Measurements from ENCODE around the gene MMEL1. TPM values are rescaled to one million over a fixed set of nuclear protein-coding genes. Genes with fewer than 3 reads are reported as not detected.

MMEL1 gene
- total and polyA plus RNA-seq, 7 donors, result 0.66 to 37.2 (median 4.2) TPM; not detected in 1

- Histone ChIP-seq H3K27ac (peak overlapping the region in 1 of 4 donors; percentile 100), H3K4me1 (peaks cover 0 to 40% (median 33%) of the 10 kb centered on the region in 4 donors), H3K9me3 (no peaks in the 10 kb centered on the region), H3K36me3 (peaks cover 0 to 7% (median 0%) of the 10 kb centered on the region in 4 donors), H3K27me3 (peaks cover 0 to 3% (median 2%) of the 10 kb centered on the region in 3 donors), H3K4me3 (peak overlapping the region in 3 of 4 donors; percentile 91 to 96 (median 95))
- WGBS, 2 donors, result 47 to 80% methylated on average over 19 of the region's 19 CpGs
- TF ChIP-seq POLR2A (IDR thresholded peaks at IDR 0.05) (no peak), EP300 (IDR thresholded peaks at IDR 0.05) (no peak), POLR2AphosphoS5 (IDR thresholded peaks at IDR 0.05) (no peak), CTCF (IDR thresholded peaks at IDR 0.05) (no peak)
- no peak for DNase-seq
- intact Hi-C loops (cut with DNase I), result loop anchor here (1.0 to 5.0 kb wide), 3 partner anchors 41 to 391 kb away; partner anchors contain the start of gene PANK4
Observed at GRCh38 chr1:2587860-2588571, 44.8 kb downstream of the MMEL1 start.

GRCh38 chr1:2587071-2587859 lies 45.6 kb downstream of the MMEL1 start:
- H3K27me3 ChIP-seq, result no peaks in the 10 kb centered on the region
- peak overlapping the region; percentile 91 to 96 (median 94) for H3K4me3 ChIP-seq
- no peaks in the 10 kb centered on the region for H3K9me3 ChIP-seq
- intact Hi-C loops (cut with DNase I), result loop anchor here (1.0 to 5.0 kb wide), 3 partner anchors 40 to 390 kb away; partner anchors contain the start of gene PANK4
- H3K27ac ChIP-seq, result peak overlapping the region; percentile 99 to 100 (median 100)
- TF ChIP-seq CTCF (IDR thresholded peaks at IDR 0.05) (no peak), EP300 (IDR thresholded peaks at IDR 0.05) (no peak), POLR2AphosphoS5 (IDR thresholded peaks at IDR 0.05) (no peak), POLR2A (IDR thresholded peaks at IDR 0.05) (no peak)
- DNase-seq, result no peak
- peaks cover 0 to 7% (median 0%) of the 10 kb centered on the region in 4 donors for H3K36me3 ChIP-seq
- 3 to 8% methylated on average over 52 of the region's 52 CpGs for WGBS, 2 donors
- peaks cover 0 to 40% (median 33%) of the 10 kb centered on the region in 4 donors for H3K4me1 ChIP-seq

GRCh38 chr1:2586154-2587070 lies 46.4 kb downstream of the MMEL1 start, which contains the start of gene PRXL2B:
PRXL2B (plus strand) TSS chr1:2586777; CDS start chr1:2586886, 109 bp downstream.
- peaks cover 0 to 40% (median 33%) of the 10 kb centered on the region in 4 donors for H3K4me1 ChIP-seq
- no peaks in the 10 kb centered on the region for H3K27me3 ChIP-seq
- H3K9me3 ChIP-seq, result no peaks in the 10 kb centered on the region
- intact Hi-C loops (cut with DNase I), result loop anchor here (1.0 to 5.0 kb wide), 4 partner anchors 39 to 389 kb away; partner anchors contain the start of gene PANK4
- peaks cover 0 to 7% (median 0%) of the 10 kb centered on the region in 4 donors for H3K36me3 ChIP-seq
- 1% methylated on average over 107 of the region's 107 CpGs for WGBS, 2 donors
- peak within 1 kb of the TSS; percentile 99 to 100 (median 100) for H3K27ac ChIP-seq
- no peak for TF ChIP-seq EP300 (IDR thresholded peaks at IDR 0.05)
- TF ChIP-seq POLR2A (IDR thresholded peaks at IDR 0.05), result peak in 1 of 2 donors; percentile 50
- TF ChIP-seq POLR2AphosphoS5 (IDR thresholded peaks at IDR 0.05), result peak; percentile 86 to 95 (median 92)
- no peak for TF ChIP-seq CTCF (IDR thresholded peaks at IDR 0.05)
- H3K4me3 ChIP-seq, result peak within 1 kb of the TSS; percentile 91 to 96 (median 94)
- DNase-seq, result peak; percentile 100

All from sigmoid colon (tissue), 7 donors.